Mammary epithelial cell (primary cell): ENCODE data around the gene RILPL2.
A peak's percentile ranks its signal among the peaks of the same experiment; 100 is the strongest.

ENCODE experiments used
- EZH2 ChIP-seq: IDR thresholded peaks from 2 replicates; pipeline ENCODE4 v1.6.1; 2012; ENCODE audit warnings: low read length, inconsistent platforms, borderline replicate concordance
- TF ChIP-seq, protein P1 (sequence below), 2 donors: IDR thresholded peaks in 1 of 2; conservative IDR thresholded peaks in 1 of 2; 2 replicates each; pipeline ENCODE4 v1.5.1; 2011 to 2012; ENCODE audit warnings: inconsistent platforms in 2 of 2, low read length in 2 of 2, mild to moderate bottlenecking in 2 of 2, control low read depth in 1 of 2, low read depth in 1 of 2; ENCODE audit not compliant: insufficient read depth in 1 of 2; ENCODE audit errors: extremely low read depth in 1 of 2

DNA sequence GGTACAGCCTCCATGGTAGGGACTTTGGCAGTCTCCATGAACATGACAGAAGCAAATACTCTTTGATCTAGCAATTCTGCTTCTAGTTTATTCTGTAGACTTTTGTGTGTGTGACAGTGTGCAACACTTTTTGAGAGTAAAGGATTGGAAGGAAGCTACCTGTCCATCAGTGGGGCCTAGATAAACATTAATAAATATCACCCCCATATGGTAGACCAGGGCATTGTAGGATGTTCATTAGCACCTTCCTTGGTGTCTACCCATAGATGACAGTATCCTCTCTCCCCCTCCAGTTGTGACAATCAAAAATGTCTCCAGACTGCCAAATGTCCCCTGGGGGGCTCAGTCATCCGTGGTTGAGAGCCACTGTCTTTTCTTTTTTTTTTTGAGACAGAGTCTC lies 32.3 kb upstream of the RILPL2 start:
- TF ChIP-seq, protein P1, sequence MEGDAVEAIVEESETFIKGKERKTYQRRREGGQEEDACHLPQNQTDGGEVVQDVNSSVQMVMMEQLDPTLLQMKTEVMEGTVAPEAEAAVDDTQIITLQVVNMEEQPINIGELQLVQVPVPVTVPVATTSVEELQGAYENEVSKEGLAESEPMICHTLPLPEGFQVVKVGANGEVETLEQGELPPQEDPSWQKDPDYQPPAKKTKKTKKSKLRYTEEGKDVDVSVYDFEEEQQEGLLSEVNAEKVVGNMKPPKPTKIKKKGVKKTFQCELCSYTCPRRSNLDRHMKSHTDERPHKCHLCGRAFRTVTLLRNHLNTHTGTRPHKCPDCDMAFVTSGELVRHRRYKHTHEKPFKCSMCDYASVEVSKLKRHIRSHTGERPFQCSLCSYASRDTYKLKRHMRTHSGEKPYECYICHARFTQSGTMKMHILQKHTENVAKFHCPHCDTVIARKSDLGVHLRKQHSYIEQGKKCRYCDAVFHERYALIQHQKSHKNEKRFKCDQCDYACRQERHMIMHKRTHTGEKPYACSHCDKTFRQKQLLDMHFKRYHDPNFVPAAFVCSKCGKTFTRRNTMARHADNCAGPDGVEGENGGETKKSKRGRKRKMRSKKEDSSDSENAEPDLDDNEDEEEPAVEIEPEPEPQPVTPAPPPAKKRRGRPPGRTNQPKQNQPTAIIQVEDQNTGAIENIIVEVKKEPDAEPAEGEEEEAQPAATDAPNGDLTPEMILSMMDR (conservative IDR thresholded peaks at IDR 0.05 in 1 of 2, IDR thresholded peaks at IDR 0.05 in 1 of 2; ENCODE audit: extremely low read depth in 1 of 2, insufficient read depth in 1 of 2, low read depth in 1 of 2, low read length in 2 of 2), result peak; percentile 18 to 26
- TF ChIP-seq EZH2, result no peak
